MM.1S (cell line): ENCODE measurements around the gene LOX.

Source experiments
- DNase-seq: peaks from one replicate; pipeline ENCODE4 v3.0.0-alpha.2; 2015
- H2AFZ ChIP-seq: fragments of 300-600 bp; sonication (generic); 2 replicates; pipeline ENCODE4 v1.6.0; 2016; ENCODE audit warnings: antibody characterized with exemption, low read length
- H3F3A ChIP-seq: fragments of 300-600 bp; sonication (generic); 2 replicates; pipeline ENCODE4 v1.6.1; 2016; ENCODE audit warnings: mild to moderate bottlenecking, antibody characterized with exemption, low read length, moderate library complexity, mixed read lengths; ENCODE audit not compliant: insufficient read depth
- H3K27ac ChIP-seq: fragments of 300-600 bp; sonication (generic); 2 replicates; pipeline ENCODE4 v1.5.1; 2016; ENCODE audit warnings: mild to moderate bottlenecking, low read length
- H3K27me3 ChIP-seq: fragments of 300-600 bp; sonication (generic); replicated peaks from 2 replicates; pipeline ENCODE4 v1.6.0; 2016; ENCODE audit warnings: low read length; ENCODE audit not compliant: insufficient read depth
- H3K36me3 ChIP-seq: fragments of 300-600 bp; sonication (generic); replicated peaks from 2 replicates; pipeline ENCODE4 v1.6.1; 2016; ENCODE audit warnings: mild to moderate bottlenecking, low read length, mixed read lengths; ENCODE audit not compliant: insufficient read depth
- H3K4me1 ChIP-seq: fragments of 300-600 bp; sonication (generic); 2 replicates; pipeline ENCODE4 v1.6.1; 2016; ENCODE audit warnings: low read length, mixed read lengths
- H3K4me2 ChIP-seq: fragments of 300-600 bp; sonication (generic); 2 replicates; pipeline ENCODE4 v1.6.0; 2016; ENCODE audit warnings: low read depth, low read length
- H3K4me3 ChIP-seq: fragments of 300-600 bp; sonication (generic); 2 replicates; pipeline ENCODE4 v1.5.1; 2016; ENCODE audit warnings: low read length, mixed read lengths
- H3K79me2 ChIP-seq: fragments of 300-600 bp; sonication (generic); 2 replicates; pipeline ENCODE4 v1.6.1; 2016; ENCODE audit warnings: mixed run types, low read length, mixed read lengths
- H3K9ac ChIP-seq: fragments of 300-600 bp; sonication (generic); 2 replicates; pipeline ENCODE4 v1.6.1; 2016; ENCODE audit warnings: low read length, mixed read lengths
- H3K9me2 ChIP-seq: fragments of 300-600 bp; sonication (generic); replicated peaks from 2 replicates; pipeline ENCODE4 v1.6.1; 2016; ENCODE audit warnings: mild to moderate bottlenecking, low read length, mixed read lengths; ENCODE audit not compliant: insufficient read depth
- H3K9me3 ChIP-seq: fragments of 300-600 bp; sonication (generic); replicated peaks from 2 replicates; pipeline ENCODE4 v1.6.1; 2016; ENCODE audit warnings: mild to moderate bottlenecking, low read length, mixed read lengths; ENCODE audit not compliant: insufficient read depth
- H4K20me1 ChIP-seq: fragments of 300-600 bp; sonication (generic); 2 replicates; pipeline ENCODE4 v1.6.1; 2016; ENCODE audit warnings: mild to moderate bottlenecking, low read length, moderate library complexity, mixed read lengths; ENCODE audit not compliant: insufficient read depth
- CTCF ChIP-seq: fragments of 300-600 bp; sonication (generic); IDR thresholded peaks from 2 replicates; pipeline ENCODE4 v1.5.1; 2016; ENCODE audit warnings: antibody characterized with exemption, low read length, mixed read lengths
- EZH2 ChIP-seq: fragments of 300-600 bp; sonication (generic); optimal IDR thresholded peaks from 2 replicates; pipeline ENCODE3; 2017; ENCODE audit warnings: low read depth, mild to moderate bottlenecking, antibody characterized with exemption, low read length, mixed read lengths
- EZH2phosphoT487 ChIP-seq: fragments of 300-600 bp; sonication (generic); IDR thresholded peaks from 2 replicates; pipeline ENCODE4 v1.6.1; 2018; ENCODE audit warnings: antibody characterized with exemption, low read length

LOX gene

GRCh38 chr5:122078116-122079110 is at the start of gene LOX:
TSS of gene LOX (minus strand) at chr5:122078259. CDS start at chr5:122077985, 274 bp downstream.
- no peaks in the 10 kb centered on the region for H3K79me2 ChIP-seq
- DNase-seq, result no peak
- H4K20me1 ChIP-seq, result no peaks in the 10 kb centered on the region
- no peaks in the 10 kb centered on the region for H3K36me3 ChIP-seq
- H3K9ac ChIP-seq, result no peak within 1 kb of the TSS; the same call in 1 of the 2 replicates
- no peaks in the 10 kb centered on the region for H3K9me2 ChIP-seq
- TF ChIP-seq EZH2phosphoT487, result no peak
- TF ChIP-seq CTCF, result no peak
- TF ChIP-seq EZH2, result no peak
- H3K27me3 ChIP-seq, result no peaks in the 10 kb centered on the region
- peak within 1 kb of the TSS; percentile 65 for H3K4me3 ChIP-seq
- H3F3A ChIP-seq, result 0 out of 2 replicates have a peak, but pooled peaks cover under 1% of the 10 kb centered on the region
- H2AFZ ChIP-seq, result peak within 1 kb of the TSS; percentile 88
- peaks cover 3% of the 10 kb centered on the region; the same call in 1 of the 2 replicates for H3K4me1 ChIP-seq
- H3K4me2 ChIP-seq, result peak within 1 kb of the TSS; percentile 97
- H3K9me3 ChIP-seq, result no peaks in the 10 kb centered on the region
- no peak within 1 kb of the TSS for H3K27ac ChIP-seq

GRCh38 chr5:122126756-122127321 is 48.8 kb upstream of the LOX start:
- Histone ChIP-seq H3K4me1 (no peaks in the 10 kb centered on the region), H3K9me2 (no peaks in the 10 kb centered on the region), H3K9ac (no peak overlapping the region), H3K36me3 (no peaks in the 10 kb centered on the region), H4K20me1 (no peaks in the 10 kb centered on the region), H3K27ac (no peak overlapping the region), H2AFZ (no peak overlapping the region), H3K4me2 (no peak overlapping the region), H3K79me2 (no peaks in the 10 kb centered on the region), H3K9me3 (no peaks in the 10 kb centered on the region), H3F3A (no peaks in the 10 kb centered on the region), H3K27me3 (no peaks in the 10 kb centered on the region), H3K4me3 (no peak overlapping the region)
- DNase-seq, result no peak
- TF ChIP-seq EZH2 (no peak), EZH2phosphoT487 (no peak), CTCF (no peak)

- H2AFZ ChIP-seq, result no peak overlapping the region
- H3K27ac ChIP-seq, result no peak overlapping the region
- H3K4me2 ChIP-seq, result no peak overlapping the region
- no peak for DNase-seq
- H3K9me3 ChIP-seq, result no peaks in the 10 kb centered on the region
- H4K20me1 ChIP-seq, result no peaks in the 10 kb centered on the region
- no peaks in the 10 kb centered on the region for H3K27me3 ChIP-seq
- no peaks in the 10 kb centered on the region for H3F3A ChIP-seq
- TF ChIP-seq EZH2 (no peak), CTCF (no peak), EZH2phosphoT487 (no peak)
- H3K9me2 ChIP-seq, result no peaks in the 10 kb centered on the region
- no peak overlapping the region for H3K4me3 ChIP-seq
- no peaks in the 10 kb centered on the region for H3K4me1 ChIP-seq
- H3K79me2 ChIP-seq, result no peaks in the 10 kb centered on the region
- no peaks in the 10 kb centered on the region for H3K36me3 ChIP-seq
- H3K9ac ChIP-seq, result no peak overlapping the region
Measured at GRCh38 chr5:122126177-122126755, 48.2 kb upstream of the LOX start.
